Measurements from ENCODE around the gene KCTD17.

Gene KCTD17

DNA sequence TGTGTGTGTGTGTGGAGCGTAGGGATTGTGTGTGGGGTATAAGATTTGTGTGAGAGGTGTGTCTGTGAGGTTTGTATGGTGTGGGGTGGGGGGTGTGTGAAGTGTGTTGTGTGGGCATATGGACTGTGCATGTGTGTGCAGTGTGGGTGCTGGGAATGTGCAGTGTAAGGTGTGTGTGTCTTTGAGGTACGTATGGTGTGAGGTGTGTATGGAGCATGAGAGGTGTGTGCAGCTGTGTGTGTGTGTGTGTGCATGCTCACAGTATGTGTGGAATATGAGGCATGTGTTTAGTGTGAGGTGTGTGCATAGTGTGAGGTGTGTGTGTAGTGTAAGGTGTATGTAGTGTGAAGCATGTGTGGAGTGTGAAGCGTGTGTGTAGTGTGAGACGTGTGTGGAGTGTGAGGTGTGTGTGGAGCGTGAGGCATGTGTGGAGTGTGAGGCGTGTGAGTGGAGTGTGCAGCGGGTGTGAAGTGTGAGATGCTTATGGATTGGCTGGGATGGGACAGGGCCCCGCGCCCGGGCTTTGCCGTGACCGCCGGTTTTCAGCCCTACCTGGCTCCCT is 59.7 kb downstream of the KCTD17 start:
- no peak for DNase-seq

DNA sequence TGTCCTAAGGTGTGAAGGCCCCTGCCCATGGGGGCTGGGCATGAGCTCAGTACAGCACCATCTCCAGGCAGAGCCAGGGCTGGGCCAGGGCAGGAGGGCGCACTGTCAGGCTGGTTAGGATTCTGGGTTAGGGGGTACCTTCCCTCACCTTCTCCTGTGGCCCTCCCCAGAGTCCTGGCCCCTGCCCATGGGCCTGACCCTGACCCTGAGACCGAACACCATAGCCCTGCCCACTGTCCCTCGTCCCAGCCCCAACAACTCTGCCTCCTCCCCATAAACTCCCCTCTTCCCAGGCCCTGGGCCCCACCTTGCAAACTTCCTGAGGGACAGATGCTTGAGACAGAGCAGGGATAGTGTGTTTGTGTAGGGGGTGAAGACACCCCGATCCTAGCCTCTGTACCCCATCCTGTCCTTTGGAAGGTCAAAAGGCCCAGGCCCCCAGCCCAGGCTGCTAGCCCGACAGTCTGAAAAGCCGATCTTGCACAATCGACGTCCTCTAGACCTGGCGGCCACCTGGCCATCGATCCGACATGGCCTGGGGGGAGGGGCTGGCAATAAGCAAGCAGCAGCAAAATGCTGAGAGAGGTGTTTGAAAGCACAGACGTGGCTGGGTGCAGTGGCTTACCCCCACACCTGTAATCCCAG is 60.7 kb downstream of the KCTD17 start:
- no peak for DNase-seq
